ENCODE data around the gene SLC45A1. TPM values are rescaled to one million over a fixed set of nuclear protein-coding genes. Genes with fewer than 3 reads are reported as not detected.

SLC45A1 gene
- total and polyA plus RNA-seq, 9 donors: 0.70 to 7.2 (median 4.5) TPM

DNA sequence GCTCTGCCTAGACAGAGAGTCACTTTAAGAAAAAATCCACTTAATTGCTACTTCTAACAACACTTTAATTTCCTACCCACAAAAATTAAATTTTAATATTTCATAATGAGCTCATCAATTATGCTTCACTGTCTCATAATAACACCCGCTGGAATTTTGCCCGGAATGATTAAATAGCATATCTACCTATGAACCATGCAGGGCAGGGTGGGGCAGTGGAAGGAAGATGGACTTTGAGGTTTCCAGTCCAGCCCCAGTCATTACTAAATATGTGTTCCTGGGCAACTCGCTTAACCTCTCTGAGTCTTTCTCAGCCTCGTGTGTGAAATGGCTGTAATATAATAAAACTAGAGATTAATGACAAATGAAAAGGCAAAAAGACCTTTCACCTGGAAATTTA, 32.8 kb upstream of the SLC45A1 start:
- H3K27me3 ChIP-seq: no peaks in the 10 kb centered on the region
- H3K4me3 ChIP-seq: no peak overlapping the region
- DNase-seq: no peak
- H3K4me1 ChIP-seq (ENCODE audit: insufficient read depth): no peaks in the 10 kb centered on the region
- intact Hi-C loops (cut with DNase I): no loop called here
- TF ChIP-seq EP300 (IDR thresholded peaks at IDR 0.05) (no peak), POLR2A (IDR thresholded peaks at IDR 0.05) (no peak)
- TF ChIP-seq, protein P1, sequence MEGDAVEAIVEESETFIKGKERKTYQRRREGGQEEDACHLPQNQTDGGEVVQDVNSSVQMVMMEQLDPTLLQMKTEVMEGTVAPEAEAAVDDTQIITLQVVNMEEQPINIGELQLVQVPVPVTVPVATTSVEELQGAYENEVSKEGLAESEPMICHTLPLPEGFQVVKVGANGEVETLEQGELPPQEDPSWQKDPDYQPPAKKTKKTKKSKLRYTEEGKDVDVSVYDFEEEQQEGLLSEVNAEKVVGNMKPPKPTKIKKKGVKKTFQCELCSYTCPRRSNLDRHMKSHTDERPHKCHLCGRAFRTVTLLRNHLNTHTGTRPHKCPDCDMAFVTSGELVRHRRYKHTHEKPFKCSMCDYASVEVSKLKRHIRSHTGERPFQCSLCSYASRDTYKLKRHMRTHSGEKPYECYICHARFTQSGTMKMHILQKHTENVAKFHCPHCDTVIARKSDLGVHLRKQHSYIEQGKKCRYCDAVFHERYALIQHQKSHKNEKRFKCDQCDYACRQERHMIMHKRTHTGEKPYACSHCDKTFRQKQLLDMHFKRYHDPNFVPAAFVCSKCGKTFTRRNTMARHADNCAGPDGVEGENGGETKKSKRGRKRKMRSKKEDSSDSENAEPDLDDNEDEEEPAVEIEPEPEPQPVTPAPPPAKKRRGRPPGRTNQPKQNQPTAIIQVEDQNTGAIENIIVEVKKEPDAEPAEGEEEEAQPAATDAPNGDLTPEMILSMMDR (IDR thresholded peaks at IDR 0.05): no peak
- no peaks in the 10 kb centered on the region for H3K36me3 ChIP-seq
- H3K9me3 ChIP-seq: no peaks in the 10 kb centered on the region
- 75 to 83% (median 80%) methylated on average over 4 of the region's 4 CpGs for WGBS, 3 donors
- no peak overlapping the region for H3K27ac ChIP-seq

DNA sequence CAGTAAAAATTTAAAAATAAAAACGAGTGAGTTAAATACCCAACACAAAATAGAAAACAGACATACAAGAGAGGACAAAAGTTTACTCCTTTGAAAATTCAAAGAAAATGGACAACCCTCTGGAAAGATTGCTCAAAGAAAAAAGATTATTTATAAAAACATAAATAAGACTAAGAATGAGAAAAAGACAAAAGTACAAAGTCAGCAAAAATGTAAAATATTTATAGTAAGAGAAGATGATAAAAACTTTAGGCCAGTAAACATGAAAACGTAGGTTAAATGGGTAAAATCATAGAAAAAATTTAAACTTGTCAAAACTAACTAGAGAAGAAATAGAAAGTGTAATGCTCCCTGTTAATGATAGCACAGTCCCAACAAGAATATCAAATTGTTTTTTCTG, 31.9 kb upstream of the SLC45A1 start:
- Histone ChIP-seq H3K4me3 (no peak overlapping the region), H3K9me3 (no peaks in the 10 kb centered on the region), H3K27ac (no peak overlapping the region), H3K4me1 (ENCODE audit: insufficient read depth) (no peaks in the 10 kb centered on the region), H3K36me3 (no peaks in the 10 kb centered on the region), H3K27me3 (no peaks in the 10 kb centered on the region)
- no peak for DNase-seq
- intact Hi-C loops (cut with DNase I): no loop called here
- 37 to 50% (median 47%) methylated on average over 2 of the region's 2 CpGs for WGBS, 3 donors
- TF ChIP-seq EP300 (IDR thresholded peaks at IDR 0.05) (no peak), POLR2A (IDR thresholded peaks at IDR 0.05) (no peak)
- TF ChIP-seq, protein P1 (IDR thresholded peaks at IDR 0.05): no peak

DNA sequence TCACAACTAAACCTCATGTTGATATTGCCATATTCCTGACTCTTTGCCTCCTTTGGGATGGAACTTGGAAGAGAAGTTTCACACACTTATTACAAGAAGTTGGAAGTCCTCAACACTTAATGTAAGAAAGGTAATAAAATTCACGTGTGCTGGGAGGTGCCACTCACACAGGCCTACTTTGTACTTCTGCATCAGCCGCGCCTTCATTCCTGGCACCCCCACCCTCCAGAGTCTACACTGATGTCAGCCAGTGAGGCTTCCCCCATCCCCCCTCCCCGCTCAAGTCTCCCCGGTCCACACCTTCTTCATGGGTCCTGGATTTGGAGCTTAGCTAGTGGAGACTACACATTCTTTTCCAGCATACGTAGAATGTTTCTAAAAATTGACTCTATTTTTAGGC, 24.8 kb upstream of the SLC45A1 start:
- intact Hi-C loops (cut with DNase I): no loop called here
- TF ChIP-seq POLR2A (IDR thresholded peaks at IDR 0.05) (no peak), EP300 (IDR thresholded peaks at IDR 0.05) (no peak)
- TF ChIP-seq, protein P1 (IDR thresholded peaks at IDR 0.05): no peak
- Histone ChIP-seq H3K27ac (no peak overlapping the region), H3K36me3 (no peaks in the 10 kb centered on the region), H3K27me3 (no peaks in the 10 kb centered on the region), H3K4me3 (no peak overlapping the region), H3K9me3 (no peaks in the 10 kb centered on the region), H3K4me1 (ENCODE audit: insufficient read depth) (peaks cover 7% of the 10 kb centered on the region)
- DNase-seq: no peak
- WGBS, 3 donors: 78 to 80% (median 79%) methylated on average over 6 of the region's 6 CpGs

DNA sequence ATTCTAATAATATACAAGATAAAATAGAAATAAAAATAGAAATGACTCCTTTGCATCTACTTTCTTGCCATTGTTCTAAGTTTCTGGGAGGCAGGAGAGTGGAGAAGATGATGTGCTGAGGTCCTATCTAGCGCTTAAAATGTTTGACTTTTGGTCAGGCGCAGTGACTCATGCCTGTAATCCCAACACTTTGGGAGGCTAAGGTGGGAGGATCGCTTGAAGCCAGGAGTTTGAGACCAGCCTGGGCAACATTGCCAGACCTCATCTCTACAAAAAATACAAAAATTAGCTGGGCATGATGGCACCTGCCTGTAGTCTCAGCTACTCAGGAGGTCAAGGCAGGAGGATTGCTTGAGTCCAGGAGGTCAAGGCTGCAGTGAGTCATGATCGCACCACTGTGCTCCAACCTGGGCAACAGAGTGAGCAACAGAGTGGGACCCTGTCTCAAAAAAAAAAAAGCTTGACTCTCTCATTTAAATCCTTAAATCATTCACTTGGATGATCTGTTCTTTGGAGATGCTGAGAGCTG, 24.2 kb upstream of the SLC45A1 start:
- TF ChIP-seq POLR2A (IDR thresholded peaks at IDR 0.05) (no peak), EP300 (IDR thresholded peaks at IDR 0.05) (no peak)
- TF ChIP-seq, protein P1 (IDR thresholded peaks at IDR 0.05): no peak
- DNase-seq: peak in 1 of 5 donors; percentile 40
- H3K4me1 ChIP-seq (ENCODE audit: insufficient read depth): peaks cover 7% of the 10 kb centered on the region
- H3K36me3 ChIP-seq: no peaks in the 10 kb centered on the region
- H3K27me3 ChIP-seq: no peaks in the 10 kb centered on the region
- intact Hi-C loops (cut with DNase I): no loop called here
- WGBS, 3 donors: 41 to 64% (median 43%) methylated on average over 4 of the region's 4 CpGs
- no peak overlapping the region for H3K27ac ChIP-seq
- peak overlapping the region; percentile 16 for H3K4me3 ChIP-seq
- H3K9me3 ChIP-seq: no peaks in the 10 kb centered on the region
